Stimulated activated CD4-positive, alpha-beta T cell treated with anti-CD3 and anti-CD28 coated beads, Interleukin-4, amount 100 ng/mL, for 1 hour (primary cell): ENCODE measurements around the gene PLCB1.
"Not testable (repeated sequence)": the region's sequence is repeated elsewhere in the genome, so short reads cannot be mapped to it uniquely, and the experiment has no call there.

ENCODE experiments used
- DNase-seq: peaks from one replicate; pipeline ENCODE4 v3.0.0-alpha.2; 2020

The PLCB1 gene

GRCh38 chr20:8640461-8640860 is 508.4 kb downstream of the PLCB1 start:
- no peak for DNase-seq

- DNase-seq: no peak
Observed at GRCh38 chr20:8642247-8642646, 510.2 kb downstream of the PLCB1 start.

- DNase-seq: not testable (repeated sequence)
Observed at GRCh38 chr20:8644468-8644867, 512.4 kb downstream of the PLCB1 start.

GRCh38 chr20:8645326-8645725 is 513.3 kb downstream of the PLCB1 start:
- no peak for DNase-seq

GRCh38 chr20:8646033-8646441 is 514.0 kb downstream of the PLCB1 start:
- no peak for DNase-seq

- no peak for DNase-seq
Observed at GRCh38 chr20:8646716-8647115, 514.6 kb downstream of the PLCB1 start.

GRCh38 chr20:8647961-8648441 is 515.9 kb downstream of the PLCB1 start:
- DNase-seq: no peak

- DNase-seq: no peak
Observed at GRCh38 chr20:8648466-8648865, 516.4 kb downstream of the PLCB1 start.

- DNase-seq: no peak
Observed at GRCh38 chr20:8652396-8652795, 520.3 kb downstream of the PLCB1 start.

- DNase-seq: no peak
Observed at GRCh38 chr20:8654486-8654885, 522.4 kb downstream of the PLCB1 start.

- DNase-seq: no peak
Observed at GRCh38 chr20:8656335-8656734, 524.3 kb downstream of the PLCB1 start.

- DNase-seq: no peak
Observed at GRCh38 chr20:8657664-8658063, 525.6 kb downstream of the PLCB1 start.

GRCh38 chr20:8658103-8658502 is 526.0 kb downstream of the PLCB1 start:
- no peak for DNase-seq

GRCh38 chr20:8661229-8661952 is 529.3 kb downstream of the PLCB1 start:
- no peak for DNase-seq

- no peak for DNase-seq
Observed at GRCh38 chr20:8662433-8662954, 530.4 kb downstream of the PLCB1 start.

- no peak for DNase-seq
Observed at GRCh38 chr20:8663424-8663823, 531.4 kb downstream of the PLCB1 start.

GRCh38 chr20:8664778-8665177 is 532.7 kb downstream of the PLCB1 start:
- DNase-seq: no peak

GRCh38 chr20:8667306-8667705 is 535.2 kb downstream of the PLCB1 start:
- DNase-seq: no peak

- DNase-seq: no peak
Observed at GRCh38 chr20:8670207-8670892, 538.3 kb downstream of the PLCB1 start.

- DNase-seq: no peak
Observed at GRCh38 chr20:8670893-8671215, 538.8 kb downstream of the PLCB1 start.

- no peak for DNase-seq
Observed at GRCh38 chr20:8671370-8671961, 539.4 kb downstream of the PLCB1 start.

GRCh38 chr20:8673116-8673515 is 541.0 kb downstream of the PLCB1 start:
- no peak for DNase-seq

GRCh38 chr20:8675896-8676295 is 543.8 kb downstream of the PLCB1 start:
- no peak for DNase-seq
